Erythroblast (primary cell): ENCODE results near the gene CEACAM3.

Source experiments
- GATA1 ChIP-seq: IDR thresholded peaks from 2 replicates; pipeline ENCODE4 v1.6.1; 2011; ENCODE audit warnings: low read depth, mild to moderate bottlenecking, control low read depth, low read length, moderate library complexity
- POLR2A ChIP-seq: IDR thresholded peaks from 2 replicates; pipeline ENCODE4 v1.6.1; 2011; ENCODE audit warnings: mild to moderate bottlenecking, low read length

DNA sequence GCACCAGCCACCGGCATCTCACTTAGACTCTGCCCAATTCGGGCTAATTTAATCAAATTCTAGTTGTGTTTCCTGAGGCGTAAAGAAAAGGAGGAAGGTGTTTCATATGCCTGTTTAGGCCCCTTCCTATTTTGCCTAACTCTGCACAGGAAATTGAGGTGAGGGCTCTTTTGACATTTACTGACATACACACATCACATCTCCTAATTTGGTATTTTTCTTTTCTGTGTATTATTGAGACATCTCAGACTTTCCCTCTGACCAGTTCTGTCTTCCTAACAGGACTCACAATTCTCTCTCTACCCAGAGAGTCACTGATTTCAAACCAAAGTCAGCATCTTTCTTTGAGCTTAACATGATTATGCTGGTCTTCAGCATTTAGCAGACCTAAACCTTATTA lies 7.9 kb downstream of the CEACAM3 start:
- no peak for TF ChIP-seq POLR2A
- TF ChIP-seq GATA1: no peak
